ENCODE measurements around the gene NCAPD2.
"Not testable (repeated sequence)": the region's sequence is repeated elsewhere in the genome, so short reads cannot be mapped to it uniquely, and the experiment has no call there.

NCAPD2 gene

GRCh38 chr12:6494968-6495367 is 1.1 kb downstream of the NCAPD2 start:
- no peak for DNase-seq

GRCh38 chr12:6497291-6497690 is 3.4 kb downstream of the NCAPD2 start:
- not testable (repeated sequence) for DNase-seq

GRCh38 chr12:6500466-6500865 is 6.6 kb downstream of the NCAPD2 start:
- no peak for DNase-seq

- DNase-seq = no peak
Measured at GRCh38 chr12:6507102-6507998, 13.4 kb downstream of the NCAPD2 start.

- DNase-seq = no peak
Measured at GRCh38 chr12:6508087-6508486, 14.2 kb downstream of the NCAPD2 start.

- DNase-seq = no peak
Measured at GRCh38 chr12:6520186-6520585, 26.3 kb downstream of the NCAPD2 start.

- no peak for DNase-seq
Measured at GRCh38 chr12:6522193-6522592, 28.3 kb downstream of the NCAPD2 start.

GRCh38 chr12:6523708-6524107 is 29.8 kb downstream of the NCAPD2 start:
- no peak for DNase-seq

GRCh38 chr12:6524648-6525047 is 30.7 kb downstream of the NCAPD2 start:
- DNase-seq = no peak

- no peak for DNase-seq
Measured at GRCh38 chr12:6526201-6526600, 32.3 kb downstream of the NCAPD2 start.

GRCh38 chr12:6526766-6527525 is 33.0 kb downstream of the NCAPD2 start:
- no peak for DNase-seq

- DNase-seq = no peak
Measured at GRCh38 chr12:6527711-6528110, 33.8 kb downstream of the NCAPD2 start.

GRCh38 chr12:6528539-6529235 is 34.8 kb downstream of the NCAPD2 start:
- DNase-seq = no peak

GRCh38 chr12:6529291-6529737 is 35.4 kb downstream of the NCAPD2 start:
- DNase-seq = no peak

- DNase-seq = no peak
Measured at GRCh38 chr12:6530576-6531260, 36.8 kb downstream of the NCAPD2 start.

- peak; percentile 95 for DNase-seq
Measured at GRCh38 chr12:6532051-6532926, 38.4 kb downstream of the NCAPD2 start.

GRCh38 chr12:6532927-6533652 is 39.2 kb downstream of the NCAPD2 start:
- DNase-seq = peak; percentile 65

GRCh38 chr12:6533653-6533922 is 39.7 kb downstream of the NCAPD2 start:
- DNase-seq = no peak

- peak; percentile 97 for DNase-seq
Measured at GRCh38 chr12:6533923-6534694, 40.2 kb downstream of the NCAPD2 start, which contains the start of gene GAPDH. Gene GAPDH, plus strand, starts transcription at chr12:6534517. Its CDS starts 316 bp downstream, at chr12:6534833.

- DNase-seq = no peak
Measured at GRCh38 chr12:6534695-6534944, 40.7 kb downstream of the NCAPD2 start.

Measured in activated CD4-positive, alpha-beta T cell treated with anti-CD3 and anti-CD28 coated beads, Interleukin-2, amount 50 U/mL, for 16 hours (primary cell).